Measurements from ENCODE around the gene SSRP1.

SSRP1 gene

DNA sequence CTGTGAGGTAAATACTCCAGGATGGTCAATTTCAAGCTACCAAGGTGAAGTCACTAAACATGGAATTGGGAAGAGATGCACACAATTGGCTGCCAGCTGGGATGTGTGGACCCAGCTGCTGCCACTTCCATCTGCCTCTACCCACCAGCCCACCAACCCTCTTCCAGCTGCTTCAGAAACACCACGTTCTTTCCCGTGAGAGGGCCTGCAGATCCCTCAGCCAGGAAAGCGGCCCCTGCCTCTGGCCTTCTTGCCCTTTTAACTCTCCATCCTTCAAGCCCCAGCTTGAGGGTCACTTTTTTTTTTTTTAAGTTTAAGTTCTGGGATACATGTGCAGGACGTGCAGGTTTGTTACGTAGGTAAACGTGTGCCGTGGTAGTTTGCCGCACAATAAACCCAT lies 25.3 kb upstream of the SSRP1 start:
- DNase-seq (ENCODE audit: low read depth): no peak

DNA sequence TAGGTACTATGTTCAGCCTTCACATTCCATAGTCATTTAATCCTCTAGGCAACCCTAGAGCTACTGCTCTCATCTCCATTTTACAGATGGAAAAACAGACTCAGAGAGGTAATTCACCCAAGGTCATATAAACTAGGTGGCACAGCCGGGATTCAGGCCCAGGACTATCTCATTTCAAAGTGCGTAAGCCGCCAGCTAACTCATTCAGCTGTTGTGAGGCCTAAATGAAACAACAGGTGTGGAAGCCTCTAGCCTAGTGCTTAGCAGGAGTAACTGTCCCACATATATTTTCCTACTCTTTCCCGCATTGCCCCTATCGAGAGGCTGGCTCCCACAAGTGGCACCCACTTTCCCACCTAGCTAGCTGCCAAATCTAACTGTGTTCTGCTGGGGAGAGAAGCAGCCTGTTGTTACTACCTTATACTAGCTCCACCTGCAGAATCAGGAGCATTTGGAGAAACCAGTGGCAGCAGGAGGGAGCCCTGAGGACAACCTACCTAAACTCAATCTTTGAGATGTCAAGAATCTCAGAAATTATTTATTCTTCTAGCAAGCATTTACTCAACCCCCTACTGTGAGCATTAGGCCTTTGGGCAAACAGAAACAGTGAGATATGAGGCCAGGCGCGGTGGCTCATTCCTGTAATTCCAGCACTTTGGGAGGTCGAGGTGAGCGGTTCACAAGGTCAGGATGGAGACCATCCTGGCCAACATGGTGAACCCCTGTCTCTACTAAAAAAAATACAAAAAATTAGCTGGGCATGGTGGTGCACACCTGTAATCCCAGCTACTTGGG lies 24.4 kb upstream of the SSRP1 start:
- TF ChIP-seq POLR2A (IDR thresholded peaks at IDR 0.05; ENCODE audit: extremely low read depth, insufficient read length) (no peak), MYC (IDR thresholded peaks at IDR 0.05; ENCODE audit: low read depth, low read length) (no peak)
- TF ChIP-seq, protein P1, sequence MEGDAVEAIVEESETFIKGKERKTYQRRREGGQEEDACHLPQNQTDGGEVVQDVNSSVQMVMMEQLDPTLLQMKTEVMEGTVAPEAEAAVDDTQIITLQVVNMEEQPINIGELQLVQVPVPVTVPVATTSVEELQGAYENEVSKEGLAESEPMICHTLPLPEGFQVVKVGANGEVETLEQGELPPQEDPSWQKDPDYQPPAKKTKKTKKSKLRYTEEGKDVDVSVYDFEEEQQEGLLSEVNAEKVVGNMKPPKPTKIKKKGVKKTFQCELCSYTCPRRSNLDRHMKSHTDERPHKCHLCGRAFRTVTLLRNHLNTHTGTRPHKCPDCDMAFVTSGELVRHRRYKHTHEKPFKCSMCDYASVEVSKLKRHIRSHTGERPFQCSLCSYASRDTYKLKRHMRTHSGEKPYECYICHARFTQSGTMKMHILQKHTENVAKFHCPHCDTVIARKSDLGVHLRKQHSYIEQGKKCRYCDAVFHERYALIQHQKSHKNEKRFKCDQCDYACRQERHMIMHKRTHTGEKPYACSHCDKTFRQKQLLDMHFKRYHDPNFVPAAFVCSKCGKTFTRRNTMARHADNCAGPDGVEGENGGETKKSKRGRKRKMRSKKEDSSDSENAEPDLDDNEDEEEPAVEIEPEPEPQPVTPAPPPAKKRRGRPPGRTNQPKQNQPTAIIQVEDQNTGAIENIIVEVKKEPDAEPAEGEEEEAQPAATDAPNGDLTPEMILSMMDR (IDR thresholded peaks at IDR 0.05; ENCODE audit: low read depth, low read length): no peak
- TF ChIP-seq, protein P2, sequence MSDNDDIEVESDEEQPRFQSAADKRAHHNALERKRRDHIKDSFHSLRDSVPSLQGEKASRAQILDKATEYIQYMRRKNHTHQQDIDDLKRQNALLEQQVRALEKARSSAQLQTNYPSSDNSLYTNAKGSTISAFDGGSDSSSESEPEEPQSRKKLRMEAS (IDR thresholded peaks at IDR 0.05; ENCODE audit: low read depth, low read length): no peak
- DNase-seq (ENCODE audit: low read depth): no peak
- H3K4me3 ChIP-seq (ENCODE audit: low read depth, low read length): no peak overlapping the region

More for the DNA sequence above, 25.3 kb upstream of the SSRP1 start:
- no peak overlapping the region for H3K4me3 ChIP-seq (ENCODE audit: low read depth, low read length)
- no peak for TF ChIP-seq POLR2A (IDR thresholded peaks at IDR 0.05; ENCODE audit: extremely low read depth, insufficient read length)
- no peak for TF ChIP-seq MYC (IDR thresholded peaks at IDR 0.05; ENCODE audit: low read depth, low read length)
- TF ChIP-seq, protein P1 (IDR thresholded peaks at IDR 0.05; ENCODE audit: low read depth, low read length): no peak
- TF ChIP-seq, protein P2 (IDR thresholded peaks at IDR 0.05; ENCODE audit: low read depth, low read length): no peak

DNA sequence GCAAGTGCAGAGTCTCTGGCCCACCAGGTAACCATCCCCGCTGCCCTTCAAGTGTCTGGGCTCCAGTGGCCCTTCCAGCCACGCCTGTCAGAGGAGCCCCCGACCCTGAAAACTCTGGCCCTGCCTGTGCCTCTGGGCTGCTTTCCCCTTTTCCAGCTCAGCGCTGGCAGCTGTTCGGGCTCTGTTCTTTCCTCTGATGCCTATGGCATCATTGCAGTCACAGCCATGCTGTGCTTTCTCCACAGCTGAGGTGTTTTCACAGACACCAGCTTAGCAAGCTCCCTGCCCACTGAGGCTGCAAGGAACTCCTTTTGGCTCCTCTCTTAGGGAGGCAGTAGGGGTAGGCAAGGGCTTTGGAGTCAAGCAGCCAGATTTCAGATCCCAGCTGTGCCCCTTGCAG lies 23.7 kb upstream of the SSRP1 start:
- no peak overlapping the region for H3K4me3 ChIP-seq (ENCODE audit: low read depth, low read length)
- DNase-seq (ENCODE audit: low read depth): no peak
- TF ChIP-seq POLR2A (IDR thresholded peaks at IDR 0.05; ENCODE audit: extremely low read depth, insufficient read length): no peak
- TF ChIP-seq, protein P2 (IDR thresholded peaks at IDR 0.05; ENCODE audit: low read depth, low read length): no peak
- no peak for TF ChIP-seq MYC (IDR thresholded peaks at IDR 0.05; ENCODE audit: low read depth, low read length)
- TF ChIP-seq, protein P1 (IDR thresholded peaks at IDR 0.05; ENCODE audit: low read depth, low read length): no peak

DNA sequence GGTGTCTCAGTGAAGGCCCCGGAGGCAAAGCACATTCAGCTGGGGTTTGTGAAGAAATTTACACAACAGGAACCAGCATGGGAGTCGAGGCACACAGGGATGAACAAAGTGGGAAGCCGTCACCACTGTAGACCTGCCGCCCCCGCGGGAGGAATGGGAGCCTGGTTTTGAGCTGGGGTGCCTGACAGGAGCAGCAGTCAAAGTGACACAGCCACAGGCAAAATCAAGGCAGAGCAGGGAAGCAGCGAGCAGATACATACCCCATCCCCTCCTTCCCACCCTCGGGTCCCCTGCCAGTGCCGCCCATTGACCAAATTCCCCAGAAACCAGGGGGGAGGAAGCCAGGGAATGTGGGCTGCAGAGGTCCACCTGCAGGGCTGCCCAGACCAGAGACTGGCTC lies 23.3 kb upstream of the SSRP1 start:
- H3K4me3 ChIP-seq (ENCODE audit: low read depth, low read length): no peak overlapping the region
- TF ChIP-seq POLR2A (IDR thresholded peaks at IDR 0.05; ENCODE audit: extremely low read depth, insufficient read length) (no peak), MYC (IDR thresholded peaks at IDR 0.05; ENCODE audit: low read depth, low read length) (no peak)
- TF ChIP-seq, protein P1 (IDR thresholded peaks at IDR 0.05; ENCODE audit: low read depth, low read length): no peak
- TF ChIP-seq, protein P2 (IDR thresholded peaks at IDR 0.05; ENCODE audit: low read depth, low read length): no peak
- DNase-seq (ENCODE audit: low read depth): no peak

DNA sequence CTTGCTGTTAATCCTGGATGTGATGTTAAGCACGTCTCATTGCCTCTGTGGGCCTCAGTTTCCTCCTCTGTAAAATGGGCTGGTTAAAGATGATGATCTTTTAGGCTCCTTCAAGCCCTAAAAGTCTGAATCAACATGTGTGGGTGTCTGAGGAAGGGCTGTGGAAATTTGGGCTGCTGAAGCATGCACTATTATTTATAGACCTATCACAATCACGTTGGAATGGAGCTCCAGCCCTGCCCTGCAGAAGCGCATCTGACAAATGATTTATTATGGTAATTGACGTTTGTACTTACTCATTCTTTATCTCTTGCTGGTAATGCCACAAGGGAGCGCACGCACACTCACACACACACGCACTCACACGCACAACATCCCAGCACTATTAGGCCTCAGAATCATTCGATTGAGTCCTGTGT lies 22.9 kb upstream of the SSRP1 start:
- no peak overlapping the region for H3K4me3 ChIP-seq (ENCODE audit: low read depth, low read length)
- TF ChIP-seq MYC (IDR thresholded peaks at IDR 0.05; ENCODE audit: low read depth, low read length): no peak
- TF ChIP-seq, protein P1 (IDR thresholded peaks at IDR 0.05; ENCODE audit: low read depth, low read length): no peak
- no peak for TF ChIP-seq POLR2A (IDR thresholded peaks at IDR 0.05; ENCODE audit: extremely low read depth, insufficient read length)
- TF ChIP-seq, protein P2 (IDR thresholded peaks at IDR 0.05; ENCODE audit: low read depth, low read length): no peak
- DNase-seq (ENCODE audit: low read depth): no peak

Data from NB4 (cell line).